GM10248 (cell line): Measurements from ENCODE around the gene DOCK10.

ENCODE experiments used
- CTCF ChIA-PET: fragments of 300-600 bp; sonication (Branson Sonifier 250); formaldehyde crosslinking; extraction: SDS; loops from one replicate; lab custom pipeline; 2021; ENCODE audit warnings: antibody characterized with exemption; lab: Yijun Ruan, JAX
- POLR2A ChIA-PET: fragments of 350-650 bp; sonication (Branson Sonifier 250); formaldehyde crosslinking; extraction: SDS; loops from one replicate; lab custom pipeline; 2020; ENCODE audit warnings: antibody characterized with exemption; lab: Yijun Ruan, JAX
- DNase-seq: peaks from one replicate; pipeline ENCODE4 v3.0.0; 2012; ENCODE audit errors: extremely low spot score
- TF ChIP-seq, protein P1 (sequence below): IDR thresholded peaks from 2 replicates; pipeline ENCODE4 v1.5.1; 2012; ENCODE audit warnings: mild to moderate bottlenecking, low read depth; ENCODE audit errors: extremely low read depth, missing control alignments, control extremely low read depth

DOCK10 gene

DNA sequence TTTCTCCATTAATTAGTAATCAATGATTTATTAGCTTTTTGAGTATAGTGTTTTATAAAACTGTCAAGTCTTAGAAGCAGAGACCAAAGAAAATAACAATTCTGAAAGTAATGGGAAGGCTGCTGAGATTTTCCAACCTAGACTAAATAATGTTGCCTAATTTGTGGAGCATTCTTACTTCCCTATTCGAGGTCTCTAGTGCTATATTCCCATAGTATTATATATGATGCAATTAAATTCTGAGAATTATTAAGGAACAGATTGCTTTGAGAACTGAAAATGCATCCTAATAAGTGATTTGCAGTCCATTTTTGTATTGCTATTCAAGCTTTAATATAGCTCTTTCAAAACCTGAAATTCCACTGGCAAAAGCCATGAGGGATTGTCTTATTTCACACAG, 27.7 kb upstream of the DOCK10 start:
- TF ChIP-seq, protein P1, sequence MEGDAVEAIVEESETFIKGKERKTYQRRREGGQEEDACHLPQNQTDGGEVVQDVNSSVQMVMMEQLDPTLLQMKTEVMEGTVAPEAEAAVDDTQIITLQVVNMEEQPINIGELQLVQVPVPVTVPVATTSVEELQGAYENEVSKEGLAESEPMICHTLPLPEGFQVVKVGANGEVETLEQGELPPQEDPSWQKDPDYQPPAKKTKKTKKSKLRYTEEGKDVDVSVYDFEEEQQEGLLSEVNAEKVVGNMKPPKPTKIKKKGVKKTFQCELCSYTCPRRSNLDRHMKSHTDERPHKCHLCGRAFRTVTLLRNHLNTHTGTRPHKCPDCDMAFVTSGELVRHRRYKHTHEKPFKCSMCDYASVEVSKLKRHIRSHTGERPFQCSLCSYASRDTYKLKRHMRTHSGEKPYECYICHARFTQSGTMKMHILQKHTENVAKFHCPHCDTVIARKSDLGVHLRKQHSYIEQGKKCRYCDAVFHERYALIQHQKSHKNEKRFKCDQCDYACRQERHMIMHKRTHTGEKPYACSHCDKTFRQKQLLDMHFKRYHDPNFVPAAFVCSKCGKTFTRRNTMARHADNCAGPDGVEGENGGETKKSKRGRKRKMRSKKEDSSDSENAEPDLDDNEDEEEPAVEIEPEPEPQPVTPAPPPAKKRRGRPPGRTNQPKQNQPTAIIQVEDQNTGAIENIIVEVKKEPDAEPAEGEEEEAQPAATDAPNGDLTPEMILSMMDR: no peak
- ChIA-PET CTCF (interaction anchor here (1.1 to 1.2 kb wide), 2 partner anchors 18 to 591 kb away, joined by 3 read pairs; no protein-coding TSS in a partner anchor), POLR2A (no interaction called here)
- DNase-seq: no peak

DNA sequence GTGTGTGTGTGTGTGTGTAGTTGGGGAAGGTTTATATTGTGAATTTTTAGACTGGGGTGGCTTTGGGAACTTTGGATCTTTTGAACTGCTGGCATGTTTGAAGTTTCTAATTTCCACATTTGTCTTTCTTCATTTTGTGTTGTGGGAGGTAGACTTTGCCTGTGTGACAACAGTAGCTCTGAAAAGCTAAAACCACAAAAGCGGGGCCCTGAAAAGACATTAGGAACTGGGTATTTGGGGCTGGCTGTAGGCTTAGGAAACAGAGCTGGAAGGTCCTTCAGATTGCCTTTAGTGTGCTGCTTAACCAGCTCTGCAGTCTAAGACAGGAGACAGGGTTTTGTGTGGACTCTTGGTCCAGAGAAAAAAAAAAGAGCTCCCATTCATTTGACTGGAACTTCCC, 27.2 kb upstream of the DOCK10 start:
- no peak for DNase-seq
- CTCF ChIA-PET: interaction anchor here (1.1 to 1.2 kb wide), 2 partner anchors 18 to 591 kb away, joined by 3 read pairs; no protein-coding TSS in a partner anchor
- POLR2A ChIA-PET: no interaction called here

DNA sequence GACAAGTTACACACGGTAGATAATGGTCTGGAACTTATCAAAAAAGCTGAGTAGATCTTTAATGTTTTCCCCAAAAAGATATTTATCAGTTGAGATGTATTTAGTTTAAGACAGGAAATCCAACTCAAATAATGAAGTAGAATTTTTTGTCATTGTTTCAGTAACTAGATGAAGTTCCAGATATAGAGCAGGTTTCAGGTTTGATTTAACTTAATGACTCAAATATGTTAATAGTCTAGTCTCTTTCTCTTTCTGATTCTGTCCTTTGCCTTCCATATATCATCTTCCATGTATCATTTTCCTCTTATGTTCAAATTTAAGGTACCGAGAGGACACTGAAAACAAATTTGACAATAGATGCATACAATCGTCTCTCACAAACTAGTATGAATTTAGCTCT, 23.6 kb upstream of the DOCK10 start:
- ChIA-PET POLR2A (no interaction called here), CTCF (interaction anchor here (1.3 to 2.6 kb wide), 2 partner anchors 9 to 26 kb away, joined by 5 to 8 read pairs; no protein-coding TSS in a partner anchor)
- TF ChIP-seq, protein P1: no peak
- DNase-seq: no peak

More for the DNA sequence above, 27.2 kb upstream of the DOCK10 start:
- TF ChIP-seq, protein P1: no peak

DNA sequence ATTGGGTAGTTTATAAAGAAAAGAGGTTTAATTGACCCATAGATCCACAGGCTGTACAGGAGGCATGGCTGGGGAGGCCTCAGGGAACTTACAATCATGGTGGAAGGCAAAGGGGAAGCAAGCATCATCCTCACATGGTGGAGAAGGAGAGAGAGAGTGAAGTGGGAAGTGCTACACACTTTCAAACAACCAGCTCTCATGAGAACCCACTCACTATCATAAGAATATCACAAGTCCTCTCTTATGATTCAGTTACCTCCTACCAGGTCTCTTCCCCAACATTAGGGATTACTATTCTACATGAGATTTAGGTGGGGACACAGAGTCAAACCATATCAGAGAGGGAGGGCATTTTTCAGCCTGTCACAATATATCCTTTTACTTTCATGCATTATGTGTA, 22.7 kb upstream of the DOCK10 start:
- ChIA-PET POLR2A (interaction anchor here (1.0 kb wide), 1 partner anchor 9 kb away, joined by 3 read pairs; no protein-coding TSS in a partner anchor), CTCF (interaction anchor here (1.3 to 2.6 kb wide), 2 partner anchors 8 to 25 kb away, joined by 5 to 8 read pairs; no protein-coding TSS in a partner anchor)
- TF ChIP-seq, protein P1: no peak
- DNase-seq: no peak

DNA sequence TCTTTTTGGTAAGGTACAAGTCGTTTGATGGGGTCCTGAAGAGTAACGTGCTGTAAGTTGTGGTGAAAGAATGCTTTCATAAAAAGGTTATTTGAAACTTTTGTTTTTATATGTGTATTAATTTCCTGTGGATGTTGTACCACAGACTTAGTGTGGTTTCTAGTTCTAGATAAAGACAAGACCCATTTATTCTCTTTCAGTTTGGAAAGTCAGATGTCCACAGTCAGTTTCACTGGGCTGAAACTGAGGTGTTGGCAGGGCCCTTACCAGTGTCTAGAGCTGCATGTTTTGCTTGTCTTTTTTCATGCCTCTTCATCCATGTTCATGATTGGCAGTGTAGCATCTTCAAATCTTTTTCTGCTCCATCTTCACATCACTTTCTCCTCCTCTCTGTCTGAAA, 22.1 kb upstream of the DOCK10 start:
- ChIA-PET CTCF (no interaction called here), POLR2A (no interaction called here)
- TF ChIP-seq, protein P1: no peak
- no peak for DNase-seq

DNA sequence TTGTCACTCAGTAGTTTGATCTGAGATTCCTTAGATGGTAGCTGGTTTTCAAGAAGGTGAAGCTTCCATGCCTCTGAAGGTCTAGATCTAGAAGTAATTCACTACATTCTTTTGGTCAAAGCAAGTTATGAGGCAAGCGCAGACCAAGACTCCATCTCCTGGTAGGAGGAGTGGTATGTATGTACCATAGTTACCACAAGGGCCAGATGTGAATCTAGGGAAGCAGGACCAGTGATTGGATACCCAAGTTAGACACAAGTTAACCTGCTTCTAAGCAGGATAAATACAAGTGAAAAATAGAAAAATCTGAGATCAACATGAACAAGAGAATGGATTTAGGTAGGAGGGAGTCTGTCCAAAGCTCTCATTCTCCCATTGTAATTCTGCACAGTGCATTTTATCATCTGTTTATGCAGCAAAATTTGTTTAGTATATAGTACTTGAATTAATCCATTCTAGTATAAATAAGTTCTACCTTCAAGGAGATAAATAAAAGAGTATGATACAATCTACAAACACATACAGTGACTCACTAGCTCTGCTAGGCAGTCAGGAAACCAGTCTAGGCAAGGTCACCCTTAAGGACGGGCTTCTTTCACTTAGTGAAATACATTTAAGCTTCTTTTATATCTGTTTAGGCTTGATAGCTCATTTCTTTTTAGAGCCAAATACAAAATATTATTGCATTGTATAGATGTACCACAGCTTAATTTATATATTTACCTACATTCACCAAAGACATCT, 14.2 kb upstream of the DOCK10 start:
- CTCF ChIA-PET: interaction anchor here (0.7 to 2.7 kb wide), 4 partner anchors 10 to 55 kb away, joined by 3 to 11 read pairs (median 6); no protein-coding TSS in a partner anchor
- TF ChIP-seq, protein P1: no peak
- DNase-seq: no peak
- POLR2A ChIA-PET: no interaction called here
